ENCODE data around the gene CLCNKA.
"Not testable (repeated sequence)": the region's sequence is repeated elsewhere in the genome, so short reads cannot be mapped to it uniquely, and the experiment has no call there.

Gene CLCNKA

DNA sequence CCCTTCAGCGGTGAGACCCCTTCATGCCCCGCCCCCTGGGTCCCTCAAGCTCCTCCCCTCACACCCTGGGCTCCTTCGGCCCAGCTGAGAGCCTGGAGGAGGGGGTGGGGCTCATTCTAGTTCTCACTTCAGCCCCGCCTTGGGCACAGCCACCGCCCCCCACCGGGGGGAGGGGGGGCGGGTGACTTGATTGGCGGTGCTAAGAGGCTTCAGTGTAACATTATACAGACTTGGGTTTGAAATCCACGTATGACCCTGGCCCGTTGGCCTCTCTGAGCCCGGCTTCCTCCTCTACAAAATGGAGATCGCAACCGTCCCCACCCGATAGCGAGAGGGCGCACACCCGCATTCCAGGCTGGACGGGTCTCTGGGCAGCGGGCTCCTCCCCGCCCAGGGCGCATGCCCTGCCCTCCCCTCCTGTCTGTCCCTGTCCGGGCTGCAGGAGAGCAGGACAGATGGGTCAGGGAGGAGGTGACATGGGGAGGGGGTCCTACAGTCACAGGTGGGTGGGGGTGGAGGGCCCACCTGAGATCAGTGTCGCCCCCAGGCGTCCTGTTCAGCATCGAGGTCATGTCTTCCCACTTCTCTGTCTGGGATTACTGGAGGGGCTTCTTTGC, 26.8 kb downstream of the CLCNKA start:
- no peak for DNase-seq (ENCODE audit: extremely low read depth, low read depth)
- TF ChIP-seq, protein P1, sequence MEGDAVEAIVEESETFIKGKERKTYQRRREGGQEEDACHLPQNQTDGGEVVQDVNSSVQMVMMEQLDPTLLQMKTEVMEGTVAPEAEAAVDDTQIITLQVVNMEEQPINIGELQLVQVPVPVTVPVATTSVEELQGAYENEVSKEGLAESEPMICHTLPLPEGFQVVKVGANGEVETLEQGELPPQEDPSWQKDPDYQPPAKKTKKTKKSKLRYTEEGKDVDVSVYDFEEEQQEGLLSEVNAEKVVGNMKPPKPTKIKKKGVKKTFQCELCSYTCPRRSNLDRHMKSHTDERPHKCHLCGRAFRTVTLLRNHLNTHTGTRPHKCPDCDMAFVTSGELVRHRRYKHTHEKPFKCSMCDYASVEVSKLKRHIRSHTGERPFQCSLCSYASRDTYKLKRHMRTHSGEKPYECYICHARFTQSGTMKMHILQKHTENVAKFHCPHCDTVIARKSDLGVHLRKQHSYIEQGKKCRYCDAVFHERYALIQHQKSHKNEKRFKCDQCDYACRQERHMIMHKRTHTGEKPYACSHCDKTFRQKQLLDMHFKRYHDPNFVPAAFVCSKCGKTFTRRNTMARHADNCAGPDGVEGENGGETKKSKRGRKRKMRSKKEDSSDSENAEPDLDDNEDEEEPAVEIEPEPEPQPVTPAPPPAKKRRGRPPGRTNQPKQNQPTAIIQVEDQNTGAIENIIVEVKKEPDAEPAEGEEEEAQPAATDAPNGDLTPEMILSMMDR (IDR thresholded peaks at IDR 0.05; ENCODE audit: low read depth, low read length) = no peak; the same call in 1 of the 2 replicates

DNA sequence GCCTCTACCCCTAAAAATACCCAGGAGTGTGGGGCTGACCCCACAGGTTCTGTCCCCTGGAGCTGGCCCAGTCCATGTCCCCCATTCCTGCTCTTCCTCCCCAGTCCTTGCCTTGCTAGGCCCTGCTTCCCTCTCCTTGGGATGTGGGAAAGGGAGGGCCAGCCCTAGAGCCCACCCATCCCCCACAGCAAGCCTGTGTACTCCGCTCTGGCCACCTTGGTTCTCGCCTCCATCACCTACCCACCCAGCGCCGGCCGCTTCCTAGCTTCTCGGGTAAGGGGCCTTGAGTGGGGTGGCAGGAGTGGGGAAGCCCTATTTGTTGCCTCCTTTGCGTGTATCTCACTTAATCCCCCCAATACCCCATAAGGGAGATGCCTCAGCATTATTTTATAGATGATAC, 28.5 kb downstream of the CLCNKA start:
- DNase-seq (ENCODE audit: extremely low read depth, low read depth) = no peak
- TF ChIP-seq, protein P1 (IDR thresholded peaks at IDR 0.05; ENCODE audit: low read depth, low read length) = no peak

DNA sequence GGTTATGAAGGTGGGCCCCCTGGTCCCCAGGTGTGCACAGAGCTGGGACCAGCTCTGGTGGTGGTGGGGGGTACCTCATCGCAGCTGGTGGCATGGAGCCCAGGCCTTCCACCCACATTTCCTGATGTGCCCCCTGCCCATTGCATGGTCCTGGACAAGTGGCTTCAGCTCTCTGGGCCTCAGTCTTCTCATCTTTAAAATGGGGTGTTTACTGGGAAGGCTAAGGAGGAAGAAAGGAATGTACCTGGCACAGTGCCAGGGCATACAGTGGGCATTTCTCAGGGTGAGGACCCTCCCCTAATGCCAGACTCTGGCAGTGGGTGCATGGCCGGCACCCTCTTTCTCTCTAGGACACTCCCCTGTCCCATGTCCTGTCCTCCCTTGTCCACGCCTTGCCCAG, 29.2 kb downstream of the CLCNKA start:
- TF ChIP-seq, protein P1 (IDR thresholded peaks at IDR 0.05; ENCODE audit: low read depth, low read length) = no peak
- no peak for DNase-seq (ENCODE audit: extremely low read depth, low read depth)

DNA sequence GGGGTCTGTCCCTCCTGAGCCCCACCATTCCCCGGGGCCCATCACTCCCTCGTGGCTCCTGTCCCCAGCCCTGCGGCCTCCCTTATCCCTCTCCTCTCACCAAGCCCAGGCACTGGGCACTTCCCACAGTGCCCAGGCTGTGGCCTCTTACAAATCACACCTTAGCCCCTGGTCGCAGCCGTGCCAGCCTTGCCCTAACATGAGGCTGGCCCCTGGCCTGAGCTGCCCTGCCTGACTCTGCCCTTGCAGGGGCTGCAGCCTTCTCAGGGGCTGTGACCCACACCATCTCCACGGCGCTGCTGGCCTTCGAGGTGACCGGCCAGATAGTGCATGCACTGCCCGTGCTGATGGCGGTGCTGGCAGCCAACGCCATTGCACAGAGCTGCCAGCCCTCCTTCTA, 30.1 kb downstream of the CLCNKA start:
- not testable (repeated sequence) for DNase-seq (ENCODE audit: extremely low read depth, low read depth)

DNA sequence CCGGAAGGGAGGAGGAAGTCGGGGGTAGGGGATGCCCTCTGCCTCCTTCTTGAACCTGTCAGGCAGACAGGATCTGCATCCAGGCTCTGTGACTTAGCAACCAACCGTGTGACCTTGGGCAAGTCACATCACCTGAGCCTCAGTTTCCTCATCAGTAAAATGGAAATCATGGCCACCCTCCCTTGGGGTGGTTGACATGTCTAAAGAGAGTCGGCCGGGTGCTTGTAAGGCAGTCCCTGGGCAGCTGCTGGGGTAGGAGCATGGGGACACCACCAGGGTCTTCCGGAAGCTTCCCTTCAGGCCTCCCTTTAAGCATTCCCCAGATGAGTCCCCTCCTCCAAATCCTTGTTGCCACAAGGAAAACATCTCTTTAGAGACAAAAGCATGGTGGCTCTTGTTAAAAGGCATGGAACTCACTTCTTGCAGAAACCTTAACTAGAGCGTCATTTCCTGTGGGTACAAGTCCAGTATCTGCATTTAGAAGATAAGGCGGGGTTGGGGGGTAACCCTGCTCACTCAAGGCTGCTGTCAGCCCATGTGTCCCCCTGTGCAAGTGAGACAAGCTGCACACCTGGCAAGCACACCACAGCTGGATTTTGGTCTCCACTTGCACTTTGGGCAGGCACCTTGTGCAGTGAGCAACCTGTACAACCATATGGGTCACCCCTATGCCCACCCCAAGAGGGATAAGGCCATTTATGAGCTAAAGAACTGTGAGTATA, 32.1 kb downstream of the CLCNKA start:
- TF ChIP-seq, protein P1 (IDR thresholded peaks at IDR 0.05; ENCODE audit: low read depth, low read length) = no peak
- no peak for DNase-seq (ENCODE audit: extremely low read depth, low read depth)

DNA sequence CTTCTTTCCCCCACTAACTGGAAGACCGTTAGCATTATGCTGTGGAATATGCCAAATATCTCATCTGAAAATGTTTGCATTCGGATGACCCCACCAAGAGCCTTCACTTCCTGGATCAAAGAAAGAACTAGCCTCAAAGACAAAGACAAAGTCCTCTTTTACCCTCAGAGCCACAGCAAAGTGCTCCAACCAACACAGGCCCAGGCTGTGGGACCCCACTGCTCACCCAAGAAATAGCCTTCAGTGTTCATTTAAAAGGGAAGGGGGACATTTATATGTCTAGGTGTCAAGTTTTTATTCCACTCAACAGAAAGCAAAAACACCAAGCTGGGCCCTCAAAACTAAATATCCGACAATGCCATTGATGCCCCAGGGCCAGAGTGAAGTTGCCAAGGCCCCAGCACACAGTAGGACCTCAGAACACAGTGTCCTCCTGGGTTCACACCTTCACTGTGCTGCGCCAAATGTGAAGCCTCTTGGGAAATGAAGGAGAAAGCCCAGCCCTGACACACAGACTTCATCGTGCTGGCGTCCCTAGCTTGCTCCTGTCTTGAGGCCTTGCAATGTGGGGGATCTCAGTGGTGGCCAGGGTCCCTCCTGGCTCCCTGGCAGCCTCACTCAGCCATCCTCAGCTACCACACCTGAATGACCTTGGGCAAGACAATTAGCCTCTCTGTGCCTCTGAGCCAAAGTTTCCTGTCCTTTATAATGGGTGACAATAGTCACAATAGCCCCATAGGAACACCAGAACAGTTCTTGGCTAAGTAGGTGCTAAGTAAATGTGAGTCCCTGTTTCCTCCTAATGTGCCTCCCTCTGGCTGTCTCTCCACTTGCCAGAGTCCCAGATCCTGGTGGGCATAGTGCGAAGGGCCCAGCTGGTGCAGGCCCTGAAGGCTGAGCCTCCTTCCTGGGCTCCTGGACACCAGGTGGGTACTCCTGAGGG, 33.0 kb downstream of the CLCNKA start:
- TF ChIP-seq, protein P1 (IDR thresholded peaks at IDR 0.05; ENCODE audit: low read depth, low read length) = no peak
- DNase-seq (ENCODE audit: extremely low read depth, low read depth) = no peak

DNA sequence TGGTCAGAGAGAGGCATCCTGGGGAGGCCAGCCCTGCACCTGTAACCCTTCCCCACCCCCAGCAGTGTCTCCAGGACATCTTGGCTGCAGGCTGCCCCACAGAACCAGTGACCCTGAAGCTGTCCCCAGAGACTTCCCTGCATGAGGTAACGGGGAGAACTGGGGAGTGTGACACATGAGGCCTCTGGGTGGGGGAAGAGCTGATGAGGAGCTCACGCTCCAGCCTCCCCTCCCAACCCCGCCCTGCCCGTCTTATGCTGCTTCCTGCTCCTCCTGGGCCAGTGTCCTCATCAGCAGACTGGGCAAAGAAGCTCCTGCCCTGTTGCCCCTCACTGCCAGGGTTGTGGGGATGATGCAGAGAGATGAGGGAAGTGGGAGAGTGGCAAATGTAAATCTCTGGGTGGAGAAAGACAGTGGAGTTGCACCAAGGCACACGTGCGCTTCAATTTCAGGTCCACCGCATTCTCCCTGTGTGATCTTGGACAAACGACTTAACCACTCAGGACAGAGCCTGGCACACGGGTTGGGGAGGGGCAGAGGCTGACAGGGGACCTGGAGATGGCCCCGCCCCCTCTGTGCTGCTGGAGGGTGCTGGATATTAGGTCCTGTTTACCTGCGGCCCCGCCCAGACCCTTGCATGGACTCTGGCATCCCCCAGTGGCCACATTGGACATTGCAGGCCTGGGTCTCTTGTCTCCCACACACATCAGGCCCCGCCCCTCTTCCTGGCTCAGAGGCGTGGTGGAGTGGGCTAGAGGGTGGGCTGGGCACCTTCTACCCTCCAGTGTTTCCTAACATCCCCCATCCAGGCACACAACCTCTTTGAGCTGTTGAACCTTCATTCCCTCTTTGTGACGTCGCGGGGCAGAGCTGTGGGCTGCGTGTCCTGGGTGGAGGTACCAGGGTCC, 34.0 kb downstream of the CLCNKA start:
- TF ChIP-seq, protein P1 (IDR thresholded peaks at IDR 0.05; ENCODE audit: low read depth, low read length) = peak; percentile 85
- DNase-seq (ENCODE audit: extremely low read depth, low read depth) = no peak

DNA sequence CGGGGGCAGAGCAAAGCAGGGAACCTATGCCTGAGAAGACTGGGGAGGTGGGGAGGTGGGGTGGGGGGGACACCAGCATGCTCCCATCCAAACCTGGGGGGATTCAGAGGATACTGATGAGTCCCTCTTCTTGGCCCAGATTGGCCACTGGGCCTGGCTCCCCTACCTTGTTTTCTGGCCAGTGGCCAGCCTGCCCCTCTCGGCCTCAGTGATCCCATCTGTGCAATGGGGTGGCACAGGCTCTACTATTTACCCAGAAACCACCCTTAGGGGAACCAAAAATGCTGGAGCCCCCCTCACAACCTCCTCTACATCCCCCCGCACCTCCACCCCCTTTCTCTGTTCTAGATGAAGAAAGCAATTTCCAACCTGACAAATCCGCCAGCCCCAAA, 34.7 kb downstream of the CLCNKA start:
- DNase-seq (ENCODE audit: extremely low read depth, low read depth) = not testable (repeated sequence)

DNA sequence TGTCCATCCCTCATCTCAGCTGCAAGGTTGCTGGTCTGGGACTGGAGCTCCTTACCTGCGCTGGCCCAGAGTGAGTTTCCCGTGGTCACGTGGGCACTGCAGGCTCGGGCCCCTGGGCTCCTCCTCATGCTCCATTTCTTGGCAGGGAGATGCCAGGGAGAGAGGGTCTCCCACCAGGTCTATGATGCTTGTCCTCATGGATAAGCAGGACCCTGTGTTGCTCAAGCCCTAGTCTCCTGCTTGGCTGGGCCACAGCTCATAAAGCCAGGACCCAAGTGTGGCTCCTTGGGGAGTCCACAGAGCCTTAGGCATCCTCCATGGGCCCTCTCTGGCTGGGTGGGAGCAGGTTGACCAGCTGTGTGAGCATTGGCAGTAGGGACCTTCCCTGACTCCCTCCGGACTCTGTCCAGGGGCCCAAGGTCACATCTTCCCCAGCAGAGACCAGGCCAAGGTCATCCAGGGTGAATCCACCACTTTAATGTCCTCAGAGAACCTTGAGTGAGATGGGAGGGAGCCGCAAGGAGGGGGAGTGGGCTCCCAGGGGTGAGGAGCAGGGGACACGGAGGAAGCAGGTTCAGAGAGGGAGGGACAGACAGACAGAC, 35.6 kb downstream of the CLCNKA start:
- DNase-seq (ENCODE audit: extremely low read depth, low read depth) = not testable (repeated sequence)

DNA sequence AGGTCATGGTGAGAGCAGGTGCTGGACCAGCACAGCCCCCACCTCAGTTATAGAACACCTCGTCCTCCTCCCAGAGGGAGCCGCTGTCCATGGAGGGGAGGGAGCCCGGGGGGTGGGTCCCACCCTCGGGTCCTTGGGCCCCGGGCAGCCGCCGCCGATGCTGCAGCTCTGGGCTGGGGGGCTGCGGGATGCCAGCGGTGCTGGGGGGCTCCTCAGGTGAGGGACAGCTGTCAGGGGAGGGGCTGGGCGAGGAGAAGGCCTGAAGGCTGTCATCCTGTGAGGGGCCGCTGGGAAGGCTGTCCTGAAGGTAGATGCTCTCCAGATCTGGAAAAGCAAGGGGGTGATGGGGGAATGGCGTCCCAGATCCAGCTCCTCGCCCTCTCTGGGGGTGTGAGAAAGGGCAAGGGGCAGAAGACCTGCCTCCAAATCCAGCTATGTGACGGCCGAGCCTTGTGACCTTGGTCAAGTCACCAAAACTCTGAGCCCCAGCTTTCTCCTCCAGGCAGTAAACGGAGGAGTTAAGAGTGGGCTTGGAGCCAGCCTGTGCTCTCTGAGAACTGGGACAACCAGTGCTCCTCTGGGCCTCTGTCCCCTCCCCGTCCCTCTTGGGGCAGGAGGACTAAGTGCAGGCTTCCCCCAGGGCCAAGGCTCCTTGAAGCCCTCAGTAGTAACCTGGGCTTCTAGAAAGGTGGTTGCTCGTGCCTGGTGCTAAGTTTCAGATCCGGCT, 36.7 kb downstream of the CLCNKA start:
- DNase-seq (ENCODE audit: extremely low read depth, low read depth) = not testable (repeated sequence)
